KMS-11 (cell line): ENCODE results near the gene TTLL11.

Experiments
- H2AFZ ChIP-seq: fragments of 200-600 bp; sonication (generic); 2 replicates; pipeline ENCODE4 v1.6.1; 2016; ENCODE audit warnings: antibody characterized with exemption, mixed run types, low read depth
- H3K27ac ChIP-seq: fragments of 200-600 bp; sonication (generic); 2 replicates; pipeline ENCODE4 v1.6.1; 2016; ENCODE audit warnings: mild to moderate bottlenecking, mixed run types
- H3K27me3 ChIP-seq: fragments of 200-600 bp; sonication (generic); 2 replicates; pipeline ENCODE4 v1.6.1; 2017; ENCODE audit warnings: mild to moderate bottlenecking, low read depth, mixed run types, moderate library complexity; ENCODE audit not compliant: insufficient read depth
- H3K36me3 ChIP-seq: fragments of 200-600 bp; sonication (generic); 2 replicates; pipeline ENCODE4 v1.6.1; 2017; ENCODE audit warnings: mild to moderate bottlenecking, mixed run types; ENCODE audit not compliant: insufficient read depth
- H3K4me1 ChIP-seq: fragments of 200-600 bp; sonication (generic); 2 replicates; pipeline ENCODE4 v1.6.1; 2016; ENCODE audit warnings: mild to moderate bottlenecking, low read depth, mixed run types; ENCODE audit not compliant: poor library complexity, severe bottlenecking
- H3K4me2 ChIP-seq: fragments of 200-600 bp; sonication (generic); 2 replicates; pipeline ENCODE4 v1.7.0; 2016; ENCODE audit warnings: mild to moderate bottlenecking, mixed run types
- H3K4me3 ChIP-seq: fragments of 200-600 bp; sonication (generic); IDR thresholded peaks from 2 replicates; pipeline ENCODE4 v1.6.1; 2017; ENCODE audit warnings: low read depth, low read length, mixed read lengths; ENCODE audit not compliant: insufficient read depth
- H3K79me2 ChIP-seq: fragments of 200-600 bp; sonication (generic); 2 replicates; pipeline ENCODE4 v1.6.1; 2016; ENCODE audit warnings: low read depth, mixed run types; ENCODE audit not compliant: insufficient read depth
- H3K9ac ChIP-seq: fragments of 200-600 bp; sonication (generic); 2 replicates; pipeline ENCODE4 v1.6.1; 2016; ENCODE audit warnings: mild to moderate bottlenecking, mixed run types
- H4K20me1 ChIP-seq: fragments of 200-600 bp; sonication (generic); 2 replicates; pipeline ENCODE4 v1.6.1; 2016; ENCODE audit warnings: mild to moderate bottlenecking, mixed run types; ENCODE audit not compliant: insufficient read depth
- TF ChIP-seq, protein P1 (sequence below): fragments of 200-600 bp; sonication (generic); conservative IDR thresholded peaks from 2 replicates; pipeline ENCODE4 v1.6.1; 2017; ENCODE audit warnings: low read depth, mild to moderate bottlenecking, antibody characterized with exemption, low read length, moderate library complexity, mixed read lengths

TTLL11 gene

DNA sequence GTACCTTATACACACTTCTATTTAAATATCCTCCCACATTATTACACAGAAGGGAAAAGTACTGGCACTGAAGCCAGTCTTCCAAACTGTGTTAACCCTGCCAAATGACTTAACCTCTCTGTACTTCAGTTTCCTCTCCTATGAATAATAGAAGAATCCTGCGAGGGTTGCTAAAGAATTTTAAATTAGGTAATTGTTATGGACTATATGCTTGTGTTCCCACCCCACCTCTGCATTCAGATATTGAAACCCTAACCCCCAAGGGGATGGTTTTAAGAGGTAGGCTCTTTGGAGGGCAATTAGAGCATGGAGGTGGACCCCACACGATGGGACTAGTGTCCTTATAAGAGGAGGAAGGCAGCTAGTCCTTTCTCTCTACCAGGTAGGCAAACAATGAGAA, 72.7 kb downstream of the TTLL11 start:
- H4K20me1 ChIP-seq = no peaks in the 10 kb centered on the region
- no peak overlapping the region for H2AFZ ChIP-seq
- no peaks in the 10 kb centered on the region for H3K36me3 ChIP-seq
- no peaks in the 10 kb centered on the region for H3K79me2 ChIP-seq
- H3K27me3 ChIP-seq = no peaks in the 10 kb centered on the region
- no peaks in the 10 kb centered on the region for H3K4me1 ChIP-seq
- H3K4me3 ChIP-seq = no peak overlapping the region
- H3K27ac ChIP-seq = no peak overlapping the region
- H3K9ac ChIP-seq = no peak overlapping the region
- TF ChIP-seq, protein P1, sequence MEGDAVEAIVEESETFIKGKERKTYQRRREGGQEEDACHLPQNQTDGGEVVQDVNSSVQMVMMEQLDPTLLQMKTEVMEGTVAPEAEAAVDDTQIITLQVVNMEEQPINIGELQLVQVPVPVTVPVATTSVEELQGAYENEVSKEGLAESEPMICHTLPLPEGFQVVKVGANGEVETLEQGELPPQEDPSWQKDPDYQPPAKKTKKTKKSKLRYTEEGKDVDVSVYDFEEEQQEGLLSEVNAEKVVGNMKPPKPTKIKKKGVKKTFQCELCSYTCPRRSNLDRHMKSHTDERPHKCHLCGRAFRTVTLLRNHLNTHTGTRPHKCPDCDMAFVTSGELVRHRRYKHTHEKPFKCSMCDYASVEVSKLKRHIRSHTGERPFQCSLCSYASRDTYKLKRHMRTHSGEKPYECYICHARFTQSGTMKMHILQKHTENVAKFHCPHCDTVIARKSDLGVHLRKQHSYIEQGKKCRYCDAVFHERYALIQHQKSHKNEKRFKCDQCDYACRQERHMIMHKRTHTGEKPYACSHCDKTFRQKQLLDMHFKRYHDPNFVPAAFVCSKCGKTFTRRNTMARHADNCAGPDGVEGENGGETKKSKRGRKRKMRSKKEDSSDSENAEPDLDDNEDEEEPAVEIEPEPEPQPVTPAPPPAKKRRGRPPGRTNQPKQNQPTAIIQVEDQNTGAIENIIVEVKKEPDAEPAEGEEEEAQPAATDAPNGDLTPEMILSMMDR = no peak
- no peak overlapping the region for H3K4me2 ChIP-seq

- H3K4me2 ChIP-seq = no peak overlapping the region
- H3K36me3 ChIP-seq = no peaks in the 10 kb centered on the region
- no peaks in the 10 kb centered on the region for H4K20me1 ChIP-seq
- H3K9ac ChIP-seq = no peak overlapping the region
- TF ChIP-seq, protein P1 = no peak
- H3K79me2 ChIP-seq = no peaks in the 10 kb centered on the region
- no peaks in the 10 kb centered on the region for H3K27me3 ChIP-seq
- no peak overlapping the region for H2AFZ ChIP-seq
- no peaks in the 10 kb centered on the region for H3K4me1 ChIP-seq
- H3K27ac ChIP-seq = no peak overlapping the region
- H3K4me3 ChIP-seq = no peak overlapping the region
Observed at GRCh38 chr9:122016744-122017143, 76.4 kb downstream of the TTLL11 start.

GRCh38 chr9:122016309-122016708, 76.8 kb downstream of the TTLL11 start:
- H3K4me1 ChIP-seq = no peaks in the 10 kb centered on the region
- H3K4me3 ChIP-seq = no peak overlapping the region
- H3K4me2 ChIP-seq = no peak overlapping the region
- no peaks in the 10 kb centered on the region for H3K79me2 ChIP-seq
- H3K27me3 ChIP-seq = no peaks in the 10 kb centered on the region
- TF ChIP-seq, protein P1 = no peak
- no peaks in the 10 kb centered on the region for H4K20me1 ChIP-seq
- H3K27ac ChIP-seq = no peak overlapping the region
- no peak overlapping the region for H3K9ac ChIP-seq
- no peak overlapping the region for H2AFZ ChIP-seq
- H3K36me3 ChIP-seq = no peaks in the 10 kb centered on the region

DNA sequence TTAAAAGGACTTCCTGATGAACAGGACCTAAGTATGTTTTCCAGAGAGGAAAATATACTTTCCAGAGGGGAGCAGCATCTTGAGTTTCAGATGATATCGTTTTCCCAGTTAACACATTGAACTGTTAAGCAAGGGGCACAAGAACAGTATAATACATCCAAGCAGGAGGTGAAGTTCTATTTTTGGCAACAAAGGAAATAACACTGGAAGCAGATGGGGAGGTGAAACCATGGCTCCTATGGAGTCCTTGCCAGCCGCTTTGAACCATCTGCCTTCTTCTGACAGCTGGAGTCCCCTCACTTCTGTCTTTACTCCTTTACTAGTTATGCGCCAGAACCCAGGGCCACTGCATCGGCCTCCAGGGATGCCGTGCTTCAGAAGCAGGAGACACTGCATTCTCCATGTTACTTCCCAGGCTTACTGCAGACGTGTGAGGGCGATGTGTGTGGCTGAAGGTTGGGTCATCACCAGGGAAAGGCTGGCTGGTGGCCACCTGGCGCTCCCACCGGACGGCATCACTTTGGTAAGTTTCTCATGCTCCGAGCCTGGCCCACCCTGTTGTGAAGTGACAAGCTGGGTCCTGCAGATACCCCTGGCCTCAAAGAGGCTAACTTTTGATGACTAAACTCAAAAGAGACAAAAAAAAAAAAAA, 77.8 kb downstream of the TTLL11 start:
- TF ChIP-seq, protein P1 = no peak
- Histone ChIP-seq H4K20me1 (no peaks in the 10 kb centered on the region), H3K4me1 (no peaks in the 10 kb centered on the region), H2AFZ (no peak overlapping the region), H3K4me3 (no peak overlapping the region), H3K36me3 (no peaks in the 10 kb centered on the region), H3K4me2 (no peak overlapping the region), H3K79me2 (no peaks in the 10 kb centered on the region), H3K27me3 (no peaks in the 10 kb centered on the region), H3K9ac (no peak overlapping the region), H3K27ac (no peak overlapping the region)
